Measurements from ENCODE around the gene CLPTM1. TPM values are rescaled to one million over a fixed set of nuclear protein-coding genes. Genes with fewer than 3 reads are reported as not detected.

The CLPTM1 gene
- total and polyA plus RNA-seq, 2 experiments from 2014 or later: 41.6 to 71.5 TPM

DNA sequence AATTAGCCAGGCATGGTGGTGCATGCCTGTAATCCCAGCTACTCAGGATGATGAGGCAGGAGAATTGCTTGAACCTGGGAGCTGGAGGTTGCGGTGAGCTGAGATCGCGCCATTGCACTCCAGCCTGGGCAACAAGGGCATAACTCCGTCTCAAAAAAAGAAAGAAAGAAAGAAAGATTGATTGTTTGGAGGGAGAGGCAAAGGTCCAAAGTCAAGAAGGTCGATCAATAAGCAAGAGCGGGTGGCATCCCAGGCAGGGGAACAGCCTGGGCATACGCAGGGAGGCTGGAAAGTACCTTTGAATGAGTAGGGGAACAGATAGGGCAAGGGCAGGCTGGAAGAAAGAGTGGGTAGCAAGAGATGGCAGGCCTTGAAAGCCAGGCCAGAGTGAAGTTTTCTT lies 25.1 kb upstream of the CLPTM1 start (continued):
- TF ChIP-seq, protein P1, sequence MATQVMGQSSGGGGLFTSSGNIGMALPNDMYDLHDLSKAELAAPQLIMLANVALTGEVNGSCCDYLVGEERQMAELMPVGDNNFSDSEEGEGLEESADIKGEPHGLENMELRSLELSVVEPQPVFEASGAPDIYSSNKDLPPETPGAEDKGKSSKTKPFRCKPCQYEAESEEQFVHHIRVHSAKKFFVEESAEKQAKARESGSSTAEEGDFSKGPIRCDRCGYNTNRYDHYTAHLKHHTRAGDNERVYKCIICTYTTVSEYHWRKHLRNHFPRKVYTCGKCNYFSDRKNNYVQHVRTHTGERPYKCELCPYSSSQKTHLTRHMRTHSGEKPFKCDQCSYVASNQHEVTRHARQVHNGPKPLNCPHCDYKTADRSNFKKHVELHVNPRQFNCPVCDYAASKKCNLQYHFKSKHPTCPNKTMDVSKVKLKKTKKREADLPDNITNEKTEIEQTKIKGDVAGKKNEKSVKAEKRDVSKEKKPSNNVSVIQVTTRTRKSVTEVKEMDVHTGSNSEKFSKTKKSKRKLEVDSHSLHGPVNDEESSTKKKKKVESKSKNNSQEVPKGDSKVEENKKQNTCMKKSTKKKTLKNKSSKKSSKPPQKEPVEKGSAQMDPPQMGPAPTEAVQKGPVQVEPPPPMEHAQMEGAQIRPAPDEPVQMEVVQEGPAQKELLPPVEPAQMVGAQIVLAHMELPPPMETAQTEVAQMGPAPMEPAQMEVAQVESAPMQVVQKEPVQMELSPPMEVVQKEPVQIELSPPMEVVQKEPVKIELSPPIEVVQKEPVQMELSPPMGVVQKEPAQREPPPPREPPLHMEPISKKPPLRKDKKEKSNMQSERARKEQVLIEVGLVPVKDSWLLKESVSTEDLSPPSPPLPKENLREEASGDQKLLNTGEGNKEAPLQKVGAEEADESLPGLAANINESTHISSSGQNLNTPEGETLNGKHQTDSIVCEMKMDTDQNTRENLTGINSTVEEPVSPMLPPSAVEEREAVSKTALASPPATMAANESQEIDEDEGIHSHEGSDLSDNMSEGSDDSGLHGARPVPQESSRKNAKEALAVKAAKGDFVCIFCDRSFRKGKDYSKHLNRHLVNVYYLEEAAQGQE (IDR thresholded peaks at IDR 0.05; ENCODE audit: unreplicated experiment): no peak
- TF ChIP-seq, protein P2, sequence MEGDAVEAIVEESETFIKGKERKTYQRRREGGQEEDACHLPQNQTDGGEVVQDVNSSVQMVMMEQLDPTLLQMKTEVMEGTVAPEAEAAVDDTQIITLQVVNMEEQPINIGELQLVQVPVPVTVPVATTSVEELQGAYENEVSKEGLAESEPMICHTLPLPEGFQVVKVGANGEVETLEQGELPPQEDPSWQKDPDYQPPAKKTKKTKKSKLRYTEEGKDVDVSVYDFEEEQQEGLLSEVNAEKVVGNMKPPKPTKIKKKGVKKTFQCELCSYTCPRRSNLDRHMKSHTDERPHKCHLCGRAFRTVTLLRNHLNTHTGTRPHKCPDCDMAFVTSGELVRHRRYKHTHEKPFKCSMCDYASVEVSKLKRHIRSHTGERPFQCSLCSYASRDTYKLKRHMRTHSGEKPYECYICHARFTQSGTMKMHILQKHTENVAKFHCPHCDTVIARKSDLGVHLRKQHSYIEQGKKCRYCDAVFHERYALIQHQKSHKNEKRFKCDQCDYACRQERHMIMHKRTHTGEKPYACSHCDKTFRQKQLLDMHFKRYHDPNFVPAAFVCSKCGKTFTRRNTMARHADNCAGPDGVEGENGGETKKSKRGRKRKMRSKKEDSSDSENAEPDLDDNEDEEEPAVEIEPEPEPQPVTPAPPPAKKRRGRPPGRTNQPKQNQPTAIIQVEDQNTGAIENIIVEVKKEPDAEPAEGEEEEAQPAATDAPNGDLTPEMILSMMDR (conservative IDR thresholded peaks at IDR 0.05; ENCODE audit: low read depth in 2 of 2): no peak
- TF ChIP-seq ZNF331 (CRISPR knock-in tag; IDR thresholded peaks at IDR 0.05; ENCODE audit: low read depth): no peak
- no peak for TF ChIP-seq STAT1 (IDR thresholded peaks at IDR 0.05; ENCODE audit: unreplicated experiment)

DNA sequence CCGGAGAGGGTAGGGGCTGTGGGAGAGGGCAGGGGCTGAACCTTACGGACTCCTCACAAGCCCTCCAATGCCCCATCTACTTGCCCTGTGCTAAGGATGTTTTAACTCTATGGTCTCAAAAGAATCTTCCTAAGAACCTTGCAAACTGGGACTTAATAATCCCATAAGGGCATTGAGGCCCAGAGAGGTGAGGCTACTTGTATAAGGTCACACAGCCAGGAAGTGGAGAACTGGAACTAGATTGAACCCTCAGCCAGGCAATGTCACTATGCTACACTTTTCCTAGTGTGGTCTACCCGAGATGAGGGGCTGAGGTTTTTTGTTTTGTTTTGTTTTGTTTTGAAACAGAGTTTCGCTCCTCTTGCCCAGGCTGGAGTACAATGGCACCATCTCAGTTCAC lies 23.6 kb upstream of the CLPTM1 start:
- Histone ChIP-seq H2AFZ (no peak overlapping the region), H3K27ac (ENCODE audit: low read depth) (no peak overlapping the region), H3K79me2 (replicated peaks; ENCODE audit: insufficient read depth) (no peaks in the 10 kb centered on the region), H3K4me2 (no peak overlapping the region), H3F3A (replicated peaks; ENCODE audit: low read depth) (no peaks in the 10 kb centered on the region), H3K4me1 (ENCODE audit: insufficient read depth) (no peaks in the 10 kb centered on the region), H3K9me2 (ENCODE audit: insufficient read depth) (no peaks in the 10 kb centered on the region), H3K27me3 (ENCODE audit: insufficient read depth) (no peaks in the 10 kb centered on the region), H3K36me3 (ENCODE audit: insufficient read depth) (no peaks in the 10 kb centered on the region), H4K20me1 (replicated peaks; ENCODE audit: insufficient read depth) (no peaks in the 10 kb centered on the region), H3K4me3 (no peak overlapping the region)
- H3K4me3 Mint-ChIP-seq: no peak overlapping the region
- H3K36me3 Mint-ChIP-seq (ENCODE audit: low read depth): no peaks in the 10 kb centered on the region
- H3K9me3 Mint-ChIP-seq: no peaks in the 10 kb centered on the region
- H3K27ac Mint-ChIP-seq: no peak overlapping the region
- no peak for DNase-seq (ENCODE audit: low spot score)
- peaks cover 20% of the 10 kb centered on the region for H3K27me3 Mint-ChIP-seq (ENCODE audit: insufficient read depth, low read depth, poor library complexity)
- peaks cover 11% of the 10 kb centered on the region; the same call in 2 of the 3 replicates for H3K4me1 Mint-ChIP-seq
- ATAC-seq: no peak
- no peak for TF ChIP-seq ZNF331 (CRISPR knock-in tag; IDR thresholded peaks at IDR 0.05; ENCODE audit: low read depth)
- no peak for TF ChIP-seq EZH2 (IDR thresholded peaks at IDR 0.05; ENCODE audit: low read depth, unreplicated experiment)
- TF ChIP-seq POLR2AphosphoS5 (IDR thresholded peaks at IDR 0.05; ENCODE audit: low read depth): no peak
- no peak for TF ChIP-seq CREB1 (CRISPR knock-in tag; IDR thresholded peaks at IDR 0.05; ENCODE audit: low read depth)
- TF ChIP-seq, protein P1 (IDR thresholded peaks at IDR 0.05; ENCODE audit: unreplicated experiment): no peak
- TF ChIP-seq NANOG (IDR thresholded peaks at IDR 0.05; ENCODE audit: borderline replicate concordance): no peak
- TF ChIP-seq, protein P2 (conservative IDR thresholded peaks at IDR 0.05; ENCODE audit: low read depth in 2 of 2): no peak
- TF ChIP-seq STAT1 (IDR thresholded peaks at IDR 0.05; ENCODE audit: unreplicated experiment): no peak
- no peak for TF ChIP-seq ZNF114 (CRISPR knock-in tag; IDR thresholded peaks at IDR 0.05)

Measured in GM23338 (cell line).